KOPT-K1 (cell line): Measurements from ENCODE around the gene DBH.

Experiments
- H3K27ac ChIP-seq: fragments of 200-600 bp; sonication (generic); 2 replicates; pipeline ENCODE4 v1.5.1; 2016; ENCODE audit warnings: antibody characterized with exemption, mild to moderate bottlenecking, low read depth, low read length; ENCODE audit not compliant: poor library complexity, severe bottlenecking
- H3K36me3 ChIP-seq: fragments of 200-600 bp; sonication (generic); 2 replicates; pipeline ENCODE4 v1.5.1; 2017; ENCODE audit warnings: antibody characterized with exemption, mild to moderate bottlenecking, low read length, moderate library complexity; ENCODE audit not compliant: insufficient read depth
- H3K9me3 ChIP-seq: fragments of 200-600 bp; sonication (generic); 2 replicates; pipeline ENCODE4 v1.5.1; 2017; ENCODE audit warnings: antibody characterized with exemption, low read length, mild to moderate bottlenecking; ENCODE audit not compliant: insufficient read depth, poor library complexity, severe bottlenecking

The DBH gene

DNA sequence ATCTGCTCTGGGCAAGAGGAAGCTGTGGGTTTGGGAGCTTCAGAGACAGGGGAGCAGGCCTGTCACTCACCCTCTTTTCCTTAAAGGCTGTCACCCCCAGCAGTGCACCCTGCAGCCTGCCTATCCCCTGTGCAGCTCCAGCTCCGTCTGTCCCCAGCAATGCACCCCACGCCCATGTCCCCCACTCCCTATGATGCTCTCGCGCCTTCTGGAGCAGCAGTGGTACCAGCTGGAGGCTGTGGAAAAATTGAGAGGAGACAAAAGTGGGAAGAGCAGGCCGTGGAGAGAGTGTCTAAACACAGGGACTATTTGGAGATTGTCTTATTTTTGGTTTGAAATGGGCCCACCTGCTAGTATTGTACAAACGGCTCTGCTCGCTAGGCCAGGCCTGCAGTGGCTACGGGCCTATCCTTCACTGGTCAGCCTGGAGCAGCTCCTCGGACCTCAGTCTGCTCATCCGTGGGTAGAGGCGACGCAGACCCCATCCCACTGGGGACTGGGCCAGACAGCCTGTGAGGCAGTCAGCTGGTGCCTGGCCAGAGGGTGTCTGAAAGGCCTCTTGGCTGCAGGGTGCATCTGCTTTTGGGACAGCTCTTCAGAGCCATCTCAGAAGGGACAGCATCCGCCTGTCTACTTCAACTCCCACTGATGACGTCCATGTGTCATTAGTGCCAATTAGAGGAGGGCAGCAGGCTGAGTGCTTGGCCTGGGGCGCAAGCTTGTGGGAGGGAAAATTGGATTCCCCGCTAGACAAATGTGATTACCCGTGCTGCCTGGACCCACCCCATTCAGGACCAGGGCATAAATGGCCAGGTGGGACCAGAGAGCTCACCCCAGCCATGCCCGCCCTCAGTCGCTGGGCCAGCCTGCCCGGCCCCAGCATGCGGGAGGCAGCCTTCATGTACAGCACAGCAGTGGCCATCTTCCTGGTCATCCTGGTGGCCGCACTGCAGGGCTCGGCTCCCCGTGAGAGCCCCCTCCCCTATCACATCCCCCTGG lies at the start of gene DBH:
Gene DBH, plus strand, starts transcription at position 831 of the 999 bp plus-strand sequence. Its CDS starts 9 bp downstream, at position 840.
- H3K36me3 ChIP-seq, result no peaks in the 10 kb centered on the region
- no peak within 1 kb of the TSS for H3K27ac ChIP-seq
- H3K9me3 ChIP-seq, result no peaks in the 10 kb centered on the region

- Histone ChIP-seq H3K36me3 (no peaks in the 10 kb centered on the region), H3K27ac (no peak overlapping the region), H3K9me3 (peaks cover 8% of the 10 kb centered on the region)
Observed at GRCh38 chr9:133587051-133587450, 49.1 kb upstream of the DBH start.

DNA sequence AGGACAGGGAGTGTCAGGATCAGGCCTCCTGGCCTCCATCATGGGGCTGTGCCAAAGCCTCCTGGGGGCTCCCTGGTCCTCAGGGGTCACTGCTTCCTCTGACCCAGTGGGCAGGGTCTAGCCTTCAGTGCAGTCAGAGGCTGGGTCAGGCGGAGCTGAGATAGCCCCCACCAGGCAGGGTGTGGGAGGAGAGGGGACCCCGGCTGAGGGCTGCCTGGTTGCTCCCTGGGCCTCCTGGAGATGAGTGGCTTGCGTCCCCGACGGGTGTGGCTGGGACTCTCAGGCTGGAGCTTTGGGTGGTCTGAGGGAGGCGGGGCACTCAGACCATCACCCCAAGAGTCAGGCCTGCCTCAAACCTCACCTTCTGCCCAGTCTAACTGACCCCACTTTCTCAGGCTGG lies 48.7 kb upstream of the DBH start:
- Histone ChIP-seq H3K36me3 (no peaks in the 10 kb centered on the region), H3K9me3 (peaks cover 8% of the 10 kb centered on the region), H3K27ac (no peak overlapping the region)

GRCh38 chr9:133589454-133590227 lies 46.5 kb upstream of the DBH start:
- H3K36me3 ChIP-seq, result no peaks in the 10 kb centered on the region
- no peak overlapping the region for H3K27ac ChIP-seq
- H3K9me3 ChIP-seq, result peaks cover 8% of the 10 kb centered on the region

- Histone ChIP-seq H3K36me3 (no peaks in the 10 kb centered on the region), H3K27ac (no peak overlapping the region), H3K9me3 (peaks cover 8% of the 10 kb centered on the region)
Observed at GRCh38 chr9:133590231-133590855, 45.8 kb upstream of the DBH start.

- Histone ChIP-seq H3K9me3 (peaks cover 10% of the 10 kb centered on the region), H3K36me3 (no peaks in the 10 kb centered on the region), H3K27ac (no peak overlapping the region)
Observed at GRCh38 chr9:133591116-133591910, 44.9 kb upstream of the DBH start.

DNA sequence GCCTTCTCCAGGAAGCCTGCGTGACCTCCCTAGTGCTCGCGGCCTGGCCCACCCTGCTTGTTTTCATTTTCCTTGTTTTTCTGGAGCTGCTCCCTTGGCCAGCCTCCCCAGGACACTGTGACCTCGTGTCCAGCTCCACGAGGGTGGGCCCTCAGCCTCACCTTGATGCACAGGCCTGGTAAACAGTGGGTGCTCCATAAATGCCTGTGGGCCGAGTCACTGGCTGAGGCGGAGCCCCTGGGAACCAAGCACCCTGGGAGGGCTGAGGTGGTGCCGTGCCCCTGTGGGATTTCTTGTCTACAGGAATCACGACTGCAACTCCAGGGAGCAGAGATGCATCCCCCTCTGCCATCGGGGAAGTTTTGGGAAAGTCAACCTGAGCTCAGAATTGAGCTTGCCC lies 44.2 kb upstream of the DBH start:
- no peaks in the 10 kb centered on the region for H3K36me3 ChIP-seq
- no peak overlapping the region for H3K27ac ChIP-seq
- H3K9me3 ChIP-seq, result peaks cover 17% of the 10 kb centered on the region

DNA sequence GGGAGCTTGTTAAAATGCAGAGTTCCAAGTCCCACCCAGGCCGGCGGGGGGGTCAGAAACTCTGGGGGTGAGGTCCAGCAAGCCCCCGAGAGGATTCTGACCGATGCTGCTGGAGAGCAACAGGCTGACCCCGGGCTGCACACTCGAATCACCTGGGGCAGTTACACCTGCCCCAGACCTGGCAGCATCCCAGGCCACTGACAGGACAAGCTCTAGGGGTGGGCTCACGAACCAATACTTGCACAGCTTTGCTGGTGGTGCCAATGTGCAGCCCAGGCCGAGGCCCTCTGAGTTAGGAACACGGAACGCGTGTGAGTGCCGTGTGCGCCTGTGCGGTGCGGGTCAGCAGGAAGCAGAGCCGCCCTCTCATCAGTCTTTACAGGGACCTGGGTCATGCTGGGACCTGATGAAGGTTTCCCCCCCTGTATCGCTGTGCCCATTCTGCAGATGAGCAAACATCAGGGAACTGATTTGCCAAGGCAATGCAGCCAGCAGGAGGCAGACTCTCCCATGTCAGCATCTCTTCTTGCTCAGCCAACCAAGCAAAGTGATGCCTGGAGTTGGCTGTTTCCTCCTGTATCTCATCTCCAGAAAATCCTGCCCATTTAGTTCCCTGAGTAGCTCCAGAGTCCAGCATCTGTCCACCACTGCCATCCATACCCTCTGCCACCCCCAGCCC lies 43.3 kb upstream of the DBH start:
- Histone ChIP-seq H3K9me3 (peaks cover 26% of the 10 kb centered on the region), H3K36me3 (no peaks in the 10 kb centered on the region), H3K27ac (no peak overlapping the region)

DNA sequence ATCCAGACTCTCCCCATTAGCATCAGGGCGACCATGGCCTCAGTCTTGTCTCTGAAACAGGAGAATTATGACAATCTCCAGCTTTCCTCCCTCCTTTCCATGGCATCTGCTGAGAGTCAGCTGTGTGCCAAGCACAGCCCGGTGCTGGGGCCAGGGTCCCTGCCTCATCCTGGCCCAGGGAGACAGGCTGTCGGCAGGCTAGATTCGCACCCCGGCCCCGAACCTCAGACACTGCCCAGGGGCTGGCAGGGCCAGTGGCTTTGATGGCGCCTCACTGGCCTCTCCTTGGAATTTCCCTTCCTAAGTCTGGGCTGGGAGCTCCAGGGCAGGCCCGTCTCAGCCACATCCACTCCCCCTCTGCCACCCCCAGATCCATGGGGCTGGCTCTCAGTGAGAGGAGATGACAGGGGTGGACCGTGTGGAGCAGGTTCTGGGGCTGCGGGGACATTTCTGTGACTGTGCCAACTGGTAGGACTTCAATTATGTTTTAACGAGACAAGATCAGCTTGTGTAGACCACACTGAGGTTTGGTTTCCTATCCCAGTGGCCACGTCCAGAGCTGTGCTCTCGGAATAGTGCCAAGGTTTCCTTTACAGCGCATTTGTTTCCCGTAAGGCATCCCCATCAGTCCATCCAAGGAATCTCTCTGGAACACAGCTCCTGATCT lies 42.4 kb upstream of the DBH start:
- Histone ChIP-seq H3K9me3 (peaks cover 24% of the 10 kb centered on the region), H3K27ac (no peak overlapping the region), H3K36me3 (no peaks in the 10 kb centered on the region)

- no peaks in the 10 kb centered on the region for H3K36me3 ChIP-seq
- peaks cover 23% of the 10 kb centered on the region for H3K9me3 ChIP-seq
- H3K27ac ChIP-seq, result no peak overlapping the region
Observed at GRCh38 chr9:133594310-133594709, 41.9 kb upstream of the DBH start.

DNA sequence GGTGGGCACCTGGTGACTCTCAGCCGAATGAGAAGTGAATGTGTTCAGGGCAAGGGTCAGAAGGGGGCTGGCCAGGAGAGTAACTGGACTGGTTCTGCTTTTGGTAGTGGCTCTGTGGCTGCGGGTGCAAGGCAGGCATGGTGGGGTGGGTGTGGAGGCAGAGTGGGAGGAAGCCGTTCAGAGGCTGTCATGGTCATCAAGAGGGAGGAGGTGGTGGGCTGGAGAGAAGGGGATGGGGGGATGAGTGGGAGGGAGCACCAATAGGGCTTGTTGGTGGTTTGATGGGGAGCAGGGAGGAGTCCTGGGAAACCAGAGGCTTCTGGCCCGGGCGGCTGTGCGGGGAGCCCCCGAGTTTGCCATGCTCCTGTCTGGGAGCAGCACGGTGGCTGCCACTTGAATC lies 40.3 kb upstream of the DBH start:
- Histone ChIP-seq H3K36me3 (no peaks in the 10 kb centered on the region), H3K27ac (no peak overlapping the region), H3K9me3 (peaks cover 23% of the 10 kb centered on the region)

DNA sequence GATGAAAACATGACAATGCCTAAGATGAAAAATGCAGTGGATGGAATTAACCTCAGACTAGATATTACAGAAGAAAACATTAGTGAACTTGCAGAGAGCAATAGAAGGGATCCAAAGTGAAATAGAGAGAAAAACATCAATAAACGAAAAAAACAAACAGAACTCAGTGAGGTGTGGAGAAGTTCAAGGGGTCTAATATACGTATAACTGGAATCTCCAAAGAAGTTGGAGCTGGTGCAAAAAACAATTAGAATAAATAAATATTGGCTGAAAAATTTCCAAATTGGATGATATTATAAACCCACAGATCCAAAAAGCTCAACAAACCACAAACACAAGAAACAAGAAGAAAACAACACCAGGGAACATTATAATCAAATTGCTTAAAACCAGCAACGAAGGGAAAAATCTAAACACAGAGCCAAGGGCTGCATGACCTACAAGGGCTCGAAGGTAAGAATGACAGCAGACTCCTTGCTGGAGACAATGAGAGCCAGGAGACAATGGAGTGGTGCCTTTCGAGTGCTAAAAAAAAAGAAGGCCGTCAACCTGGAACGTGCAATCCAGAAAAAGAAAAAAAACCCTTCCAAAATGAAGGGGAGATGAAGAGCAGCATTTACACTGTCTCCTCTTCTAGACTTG lies 38.7 kb upstream of the DBH start:
- Histone ChIP-seq H3K36me3 (no peaks in the 10 kb centered on the region), H3K27ac (no peak overlapping the region), H3K9me3 (peaks cover 23% of the 10 kb centered on the region)

DNA sequence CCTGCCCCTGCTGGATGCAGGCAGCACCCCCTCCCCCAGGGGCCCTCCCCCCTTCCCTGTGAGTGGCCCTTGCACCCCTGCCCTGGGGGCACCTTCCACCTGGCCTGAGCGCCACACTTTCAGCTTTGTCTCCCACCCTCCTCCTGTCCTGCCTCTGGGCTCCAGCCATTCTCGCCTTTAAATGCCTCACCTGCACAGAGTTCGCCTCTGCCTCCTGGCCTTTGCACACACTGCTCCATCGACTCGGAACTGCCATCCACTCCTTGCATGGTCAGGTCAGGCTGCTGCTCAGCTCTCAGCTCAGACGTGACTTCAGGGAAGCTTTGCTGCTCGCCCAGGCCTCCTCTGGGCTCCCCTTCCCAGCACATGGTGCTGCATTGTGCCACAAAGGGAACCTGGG lies 37.2 kb upstream of the DBH start:
- Histone ChIP-seq H3K36me3 (no peaks in the 10 kb centered on the region), H3K9me3 (peaks cover 23% of the 10 kb centered on the region), H3K27ac (no peak overlapping the region)
